Esophagus squamous epithelium (tissue), 5 donors: ENCODE data around the gene CARS2. TPM values are rescaled to one million over a fixed set of nuclear protein-coding genes. Genes with fewer than 3 reads are reported as not detected.
"Not testable (repeated sequence)": the region's sequence is repeated elsewhere in the genome, so short reads cannot be mapped to it uniquely, and the experiment has no call there.

Experiments
- DNase-seq: peaks from one replicate; lab custom pipeline; 2025; lab: John Stamatoyannopoulos, UW
- H3K27ac ChIP-seq, 4 donors: fragments of 200-600 bp; sonication (generic); one replicate each; pipeline ENCODE4 v1.5.1; 2016 to 2019; ENCODE audit warnings: mild to moderate bottlenecking in 1 of 4
- H3K27me3 ChIP-seq, 4 donors: fragments of 200-600 bp; sonication (generic); 1 replicate in 3 of 4; 2 replicates in 1 of 4; pipeline versions ENCODE4 v1.5.1 to v1.6.0; 2017 to 2021; ENCODE audit warnings: antibody characterized with exemption in 1 of 4
- H3K36me3 ChIP-seq, 3 donors: fragments of 200-600 bp; sonication (generic); one replicate each; pipeline ENCODE4 v1.5.1; 2016 to 2019
- H3K4me1 ChIP-seq, 3 donors: fragments of 200-600 bp; sonication (generic); one replicate each; pipeline ENCODE4 v1.5.1; 2017 to 2019
- H3K4me3 ChIP-seq, 4 donors: fragments of 200-600 bp; sonication (generic); 1 replicate in 3 of 4; 2 replicates in 1 of 4; pipeline ENCODE4 v1.5.1; 2016 to 2019; ENCODE audit warnings: mild to moderate bottlenecking in 2 of 4, moderate library complexity in 1 of 4
- H3K9me3 ChIP-seq, 3 donors: fragments of 200-600 bp; sonication (generic); one replicate each; pipeline ENCODE4 v1.5.1; 2016 to 2019
- POLR2A ChIP-seq, 4 donors: fragments of 450-650 bp; IDR thresholded peaks; one replicate each; pipeline ENCODE4 v1.6.1; 2017; ENCODE audit warnings: antibody characterized with exemption in 4 of 4, mild to moderate bottlenecking in 4 of 4, moderate library complexity in 3 of 4
- WGBS, 2 donors: methylation state at CpG; one replicate each; pipeline ENCODE4 v1.1.5; 2018; 5-methylcytosine and 5-hydroxymethylcytosine counted together
- intact Hi-C: fragments of 100-400 bp; cut with DNase I; formaldehyde crosslinking; loops from one replicate; pipeline ENCODE4 v1.15.0; 2022
- total RNA-seq, 4 donors: library from RNA; depleted of rRNA; stranded (reverse); fragments of >200 nt; gene quantifications; one replicate each; pipeline ENCODE4 v1.1.0, GENCODE V29; 2016
- TF ChIP-seq, protein P1 (sequence below), 6 experiments: fragments of 450-650 bp in 4 of 6; fragments of 200-600 bp in 2 of 6; sonication (generic) in 2 of 6; IDR thresholded peaks; one replicate each; pipeline ENCODE4 v1.5.1; 2016 to 2019; ENCODE audit warnings: antibody characterized with exemption in 6 of 6, mild to moderate bottlenecking in 4 of 6, moderate library complexity in 4 of 6
- donor health status: DM: yes; HTN: yes; CAD: no.

The CARS2 gene
- total RNA-seq, 4 donors from 2014 or later: 24.9 to 54.9 (median 33.5) TPM

DNA sequence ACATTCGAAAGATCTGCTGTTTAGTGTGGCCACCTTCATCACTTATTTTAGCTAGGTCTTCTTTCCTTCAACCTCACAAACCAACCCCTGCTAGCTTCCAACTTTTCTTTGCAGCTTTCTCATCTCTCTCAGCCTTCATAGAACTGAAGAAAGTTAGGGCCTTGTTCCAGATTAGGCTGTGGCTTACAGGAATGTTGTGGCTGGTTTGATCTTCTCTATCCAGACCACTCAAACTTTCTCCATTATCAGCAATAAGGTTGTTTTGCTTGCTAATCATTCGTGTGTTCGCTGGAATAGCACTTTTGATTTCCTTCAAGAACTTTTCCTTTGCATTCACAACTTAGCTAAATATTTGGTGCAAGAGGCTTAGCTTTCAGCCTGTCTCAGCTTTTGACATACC is 44.7 kb downstream of the CARS2 start:
- Histone ChIP-seq H3K36me3 (peaks cover 2 to 88% (median 14%) of the 10 kb centered on the region in 3 donors), H3K27me3 (no peaks in the 10 kb centered on the region), H3K4me1 (no peaks in the 10 kb centered on the region), H3K4me3 (no peak overlapping the region), H3K27ac (no peak overlapping the region), H3K9me3 (no peaks in the 10 kb centered on the region)
- no peak for DNase-seq
- TF ChIP-seq, protein P1, sequence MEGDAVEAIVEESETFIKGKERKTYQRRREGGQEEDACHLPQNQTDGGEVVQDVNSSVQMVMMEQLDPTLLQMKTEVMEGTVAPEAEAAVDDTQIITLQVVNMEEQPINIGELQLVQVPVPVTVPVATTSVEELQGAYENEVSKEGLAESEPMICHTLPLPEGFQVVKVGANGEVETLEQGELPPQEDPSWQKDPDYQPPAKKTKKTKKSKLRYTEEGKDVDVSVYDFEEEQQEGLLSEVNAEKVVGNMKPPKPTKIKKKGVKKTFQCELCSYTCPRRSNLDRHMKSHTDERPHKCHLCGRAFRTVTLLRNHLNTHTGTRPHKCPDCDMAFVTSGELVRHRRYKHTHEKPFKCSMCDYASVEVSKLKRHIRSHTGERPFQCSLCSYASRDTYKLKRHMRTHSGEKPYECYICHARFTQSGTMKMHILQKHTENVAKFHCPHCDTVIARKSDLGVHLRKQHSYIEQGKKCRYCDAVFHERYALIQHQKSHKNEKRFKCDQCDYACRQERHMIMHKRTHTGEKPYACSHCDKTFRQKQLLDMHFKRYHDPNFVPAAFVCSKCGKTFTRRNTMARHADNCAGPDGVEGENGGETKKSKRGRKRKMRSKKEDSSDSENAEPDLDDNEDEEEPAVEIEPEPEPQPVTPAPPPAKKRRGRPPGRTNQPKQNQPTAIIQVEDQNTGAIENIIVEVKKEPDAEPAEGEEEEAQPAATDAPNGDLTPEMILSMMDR (IDR thresholded peaks at IDR 0.05): no peak
- no peak for TF ChIP-seq POLR2A (IDR thresholded peaks at IDR 0.05)
- WGBS, 2 donors: 95 to 96% methylated on average over 3 of the region's 3 CpGs
- intact Hi-C loops: no loop called here

DNA sequence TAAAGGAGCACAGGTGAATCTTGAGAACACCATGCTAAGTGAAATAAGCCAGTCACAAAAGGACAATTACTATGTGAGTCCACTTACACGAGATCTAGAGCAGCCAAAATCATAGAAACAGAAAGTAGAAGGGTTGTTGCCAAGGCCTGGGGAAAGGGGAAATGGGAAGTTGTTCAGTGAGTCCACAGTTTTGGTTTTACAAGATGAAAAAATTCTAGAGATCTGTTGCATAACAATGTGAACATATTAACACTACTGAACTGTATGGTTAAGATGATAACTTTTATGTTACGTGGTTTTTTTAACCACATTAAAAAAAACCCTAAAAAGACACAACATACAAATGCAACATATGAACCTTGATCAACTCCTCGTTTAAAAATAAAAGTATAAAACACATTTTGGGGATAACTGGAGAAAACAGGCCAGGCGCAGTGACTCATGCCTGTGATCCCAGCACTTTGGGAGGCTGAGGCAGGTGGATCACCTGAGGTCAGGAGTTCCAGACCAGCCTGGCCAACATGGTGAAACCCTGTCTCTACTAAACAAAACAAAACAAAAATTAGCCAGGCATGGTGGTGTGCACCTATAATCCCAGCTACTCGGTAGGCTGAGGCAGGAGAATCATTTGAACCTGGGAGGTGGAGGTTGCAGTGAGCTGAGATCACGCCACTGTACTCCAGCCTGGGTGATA is 47.6 kb downstream of the CARS2 start:
- DNase-seq, H3K27me3 ChIP-seq, H3K4me1 ChIP-seq, H3K4me3 ChIP-seq, H3K9me3 ChIP-seq, H3K27ac ChIP-seq, intact Hi-C loops: not testable (repeated sequence)
- WGBS, 2 donors: 65 to 70% methylated on average over 6 of the region's 6 CpGs
- peaks cover 0 to 86% (median 11%) of the 10 kb centered on the region in 3 donors for H3K36me3 ChIP-seq

DNA sequence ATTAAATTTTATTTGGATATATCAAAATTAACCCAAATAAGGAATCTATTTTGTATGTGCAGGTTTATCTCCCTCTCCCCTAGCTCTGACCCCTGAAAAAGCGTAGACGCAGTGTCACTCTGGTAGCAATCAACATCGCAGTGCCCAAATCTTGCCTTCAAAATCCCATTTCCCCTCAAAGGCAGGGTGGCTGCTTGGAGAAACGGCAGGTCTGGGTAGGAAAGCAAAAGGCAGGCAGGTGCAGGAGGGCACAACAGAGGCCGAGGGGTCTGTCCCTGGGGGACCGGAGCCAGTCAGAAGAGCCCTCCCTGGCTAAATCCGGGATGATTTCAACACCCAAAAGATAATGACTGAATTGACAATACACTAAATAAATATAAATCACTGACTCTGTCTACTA is 48.7 kb downstream of the CARS2 start:
- 90 to 95% methylated on average over 7 of the region's 7 CpGs for WGBS, 2 donors
- Histone ChIP-seq H3K4me1 (no peaks in the 10 kb centered on the region), H3K27ac (no peak overlapping the region), H3K36me3 (peaks cover 0 to 86% (median 0%) of the 10 kb centered on the region in 3 donors), H3K9me3 (no peaks in the 10 kb centered on the region), H3K4me3 (no peak overlapping the region), H3K27me3 (no peaks in the 10 kb centered on the region)
- no peak for TF ChIP-seq POLR2A (IDR thresholded peaks at IDR 0.05)
- TF ChIP-seq, protein P1 (IDR thresholded peaks at IDR 0.05): no peak
- intact Hi-C loops: no loop called here
- no peak for DNase-seq

DNA sequence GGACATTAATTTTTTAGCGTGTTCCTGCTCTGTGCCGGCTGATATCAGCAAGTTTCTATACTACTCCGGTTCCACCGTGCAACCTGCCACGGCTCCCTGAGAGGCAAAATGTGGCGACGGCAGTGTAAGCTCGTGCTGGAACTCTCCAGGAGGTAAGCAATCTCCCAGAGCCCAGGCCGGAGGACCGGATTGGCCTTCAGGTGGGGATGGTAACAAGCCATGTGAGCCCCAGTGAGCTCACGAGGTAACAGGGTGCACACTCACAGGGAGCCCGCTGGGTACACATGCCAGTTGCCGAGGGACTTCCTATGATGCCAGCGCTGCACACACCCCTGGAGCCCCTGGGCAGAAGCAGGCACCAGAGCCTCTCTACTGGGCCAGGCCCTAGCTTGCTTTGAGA is 52.1 kb downstream of the CARS2 start:
- H3K36me3 ChIP-seq: peaks cover 2 to 88% (median 4%) of the 10 kb centered on the region in 3 donors
- intact Hi-C loops: no loop called here
- WGBS, 2 donors: 92 to 94% methylated on average over 5 to 12 of the region's 14 CpGs

DNA sequence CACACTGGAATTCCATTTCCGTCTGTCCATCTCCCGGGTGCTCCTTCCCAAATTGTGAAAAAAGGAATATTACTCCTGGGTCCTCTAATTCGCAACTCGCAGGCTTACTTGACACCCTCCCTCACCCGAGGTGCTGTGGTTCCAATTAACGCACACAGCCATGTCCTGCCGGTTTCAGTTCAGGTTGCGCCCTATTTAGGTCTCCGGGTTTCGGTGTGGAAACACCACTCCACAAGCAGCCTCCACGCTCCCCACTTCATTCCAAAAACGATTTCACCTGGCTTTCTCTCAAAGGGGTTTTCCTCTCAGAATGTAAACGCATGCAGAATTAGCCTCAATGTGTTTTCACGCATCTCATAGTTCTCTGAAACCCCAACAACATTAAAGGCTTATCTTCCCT is 52.6 kb downstream of the CARS2 start:
- H3K9me3 ChIP-seq: no peaks in the 10 kb centered on the region
- intact Hi-C loops: no loop called here
- peaks cover 2 to 88% (median 4%) of the 10 kb centered on the region in 3 donors for H3K36me3 ChIP-seq
- DNase-seq: no peak
- no peak for TF ChIP-seq POLR2A (IDR thresholded peaks at IDR 0.05)
- TF ChIP-seq, protein P1 (IDR thresholded peaks at IDR 0.05): no peak
- no peaks in the 10 kb centered on the region for H3K4me1 ChIP-seq
- 81 to 85% methylated on average over 14 of the region's 14 CpGs for WGBS, 2 donors
- no peaks in the 10 kb centered on the region for H3K27me3 ChIP-seq
- H3K27ac ChIP-seq: no peak overlapping the region
- no peak overlapping the region for H3K4me3 ChIP-seq

More for the DNA sequence above, 52.1 kb downstream of the CARS2 start:
- no peak for DNase-seq
- no peaks in the 10 kb centered on the region for H3K4me1 ChIP-seq
- H3K4me3 ChIP-seq: no peak overlapping the region
- H3K27ac ChIP-seq: no peak overlapping the region
- TF ChIP-seq, protein P1 (IDR thresholded peaks at IDR 0.05): no peak
- TF ChIP-seq POLR2A (IDR thresholded peaks at IDR 0.05): no peak
- H3K27me3 ChIP-seq: no peaks in the 10 kb centered on the region
- H3K9me3 ChIP-seq: no peaks in the 10 kb centered on the region
